HG02938 (cell line): Measurements from ENCODE around the gene OSBPL8.

ENCODE experiments used
- ATAC-seq: cut with Tn5 transposase; IDR thresholded peaks from one replicate; pipeline ENCODE4 v1.9.1; 2021; ENCODE audit warnings: mild to moderate bottlenecking, moderate library complexity; ENCODE audit not compliant: unreplicated experiment

OSBPL8 gene

GRCh38 chr12:76558684-76559399 lies 729 bp downstream of the OSBPL8 start:
- peak; percentile 44 for ATAC-seq

DNA sequence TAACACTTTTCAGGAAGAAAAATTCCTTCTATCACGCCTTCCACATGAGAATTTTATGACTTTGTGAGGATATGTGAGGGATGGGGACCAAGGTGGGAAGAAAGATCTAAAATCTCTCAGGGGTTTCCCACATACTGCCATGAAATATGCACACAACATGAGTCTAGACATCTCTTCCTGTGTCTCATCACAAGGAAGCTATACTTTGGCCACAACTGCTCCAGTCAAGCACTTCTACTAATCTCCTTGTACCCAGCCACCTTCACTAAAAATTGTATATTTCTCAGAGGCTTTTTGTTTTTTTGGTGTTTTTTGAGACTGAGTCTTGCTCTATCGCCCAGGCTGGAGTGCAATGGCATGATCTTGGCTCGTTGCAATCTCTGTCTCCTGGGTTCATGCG lies 3.2 kb downstream of the OSBPL8 start:
- no peak for ATAC-seq

DNA sequence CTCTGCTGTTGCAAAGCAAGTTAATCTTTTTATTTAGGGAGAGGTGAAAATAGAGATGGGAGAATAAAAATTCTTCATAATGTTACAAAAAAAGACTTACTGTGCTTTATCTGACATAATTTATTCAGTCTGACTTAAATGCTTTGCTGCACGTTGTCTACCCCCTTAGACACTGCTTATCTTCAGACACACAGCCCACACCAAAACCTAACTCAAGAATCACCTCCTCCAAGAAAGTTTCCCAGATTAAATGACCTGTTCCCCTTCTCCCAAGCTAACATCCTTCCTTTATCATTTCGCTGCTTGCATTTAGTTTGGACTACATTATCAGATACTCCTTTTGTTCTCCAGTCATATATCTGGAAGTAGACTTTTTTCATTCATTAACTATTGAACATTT lies 3.8 kb downstream of the OSBPL8 start:
- no peak for ATAC-seq

GRCh38 chr12:76555231-76555767 lies 4.3 kb downstream of the OSBPL8 start:
- no peak for ATAC-seq

DNA sequence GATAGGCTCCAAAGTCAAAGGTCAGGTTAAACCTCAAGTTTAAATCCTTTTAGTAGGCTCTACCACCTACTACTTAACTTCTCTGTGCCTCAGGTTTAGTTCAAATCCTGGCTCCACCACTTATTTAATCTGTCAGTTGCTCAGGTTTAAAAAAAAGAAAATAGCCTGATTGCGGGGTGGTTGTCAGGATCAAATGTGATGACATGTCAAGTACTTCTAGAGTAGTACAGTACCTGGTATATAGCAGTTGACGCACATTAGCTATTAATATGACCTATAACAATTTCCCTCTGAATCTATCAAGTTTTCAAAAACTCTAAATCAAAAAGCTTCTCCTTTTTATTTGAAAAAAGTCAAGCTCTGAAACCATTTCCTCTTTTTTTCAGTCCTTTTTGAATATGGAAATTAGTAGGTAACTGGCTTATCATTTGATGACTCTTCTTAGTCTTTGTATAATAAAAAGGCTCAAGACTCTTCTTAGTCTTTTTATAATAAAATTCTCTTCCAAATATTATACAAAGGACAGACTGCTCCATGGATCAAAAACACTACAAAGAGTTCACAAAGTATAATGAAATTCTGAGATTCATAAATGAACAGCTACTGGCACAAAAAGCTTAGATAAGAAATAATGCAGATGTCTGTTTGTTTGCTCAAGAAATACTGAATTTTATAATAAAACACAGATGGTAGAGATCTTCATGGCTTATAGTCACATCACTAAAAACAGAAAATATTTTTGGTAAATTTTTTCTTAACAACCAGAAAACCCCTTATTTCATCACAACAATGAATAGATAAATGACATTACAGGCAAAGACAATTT lies 5.0 kb downstream of the OSBPL8 start:
- no peak for ATAC-seq

DNA sequence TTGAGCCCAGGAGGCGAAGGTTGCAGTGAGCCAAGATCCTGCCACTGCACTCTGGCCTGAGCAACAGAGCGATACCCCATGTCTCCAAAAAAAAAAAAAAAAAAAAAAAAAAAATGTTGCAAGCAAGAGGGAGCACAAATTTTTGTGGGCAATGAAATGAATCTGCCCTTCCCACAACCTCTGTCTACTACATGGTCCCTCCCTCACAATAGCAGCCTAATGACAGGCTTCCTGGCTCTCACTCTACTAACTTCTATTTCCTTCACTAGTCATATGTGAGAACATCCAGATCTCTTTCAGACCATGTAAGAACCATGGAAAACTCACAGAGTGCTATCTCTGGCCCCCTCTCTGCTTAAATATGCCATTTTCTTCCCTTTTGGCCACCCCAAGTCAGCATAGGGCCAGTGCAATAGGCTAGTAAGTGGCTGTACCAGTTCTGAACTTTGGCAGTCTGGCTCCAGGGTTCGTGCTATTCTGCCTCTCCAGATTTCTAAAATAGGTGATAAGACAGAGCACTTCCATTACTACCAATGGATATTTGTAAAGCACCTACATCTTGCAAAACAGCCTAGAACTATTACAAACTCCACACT lies 7.1 kb downstream of the OSBPL8 start:
- no peak for ATAC-seq

DNA sequence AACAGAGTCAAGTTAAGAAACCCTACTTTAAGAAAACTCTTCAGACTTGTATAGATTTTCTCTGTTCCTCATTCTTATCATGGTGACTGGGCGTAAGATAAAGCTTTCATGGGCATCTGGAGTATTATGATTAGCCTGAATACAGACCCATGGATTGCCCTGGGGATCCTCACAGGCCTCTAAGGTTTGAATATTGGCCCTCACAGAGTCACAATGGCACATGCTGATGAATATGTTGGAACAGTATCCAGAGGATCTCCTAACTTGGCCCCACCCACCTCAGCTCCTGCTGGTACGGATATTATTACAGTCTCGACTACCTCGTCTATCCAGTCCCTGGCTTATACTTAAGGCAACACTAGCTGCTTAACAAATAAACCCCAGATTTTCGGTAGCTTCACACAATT lies 8.1 kb downstream of the OSBPL8 start:
- ATAC-seq = peak; percentile 62

DNA sequence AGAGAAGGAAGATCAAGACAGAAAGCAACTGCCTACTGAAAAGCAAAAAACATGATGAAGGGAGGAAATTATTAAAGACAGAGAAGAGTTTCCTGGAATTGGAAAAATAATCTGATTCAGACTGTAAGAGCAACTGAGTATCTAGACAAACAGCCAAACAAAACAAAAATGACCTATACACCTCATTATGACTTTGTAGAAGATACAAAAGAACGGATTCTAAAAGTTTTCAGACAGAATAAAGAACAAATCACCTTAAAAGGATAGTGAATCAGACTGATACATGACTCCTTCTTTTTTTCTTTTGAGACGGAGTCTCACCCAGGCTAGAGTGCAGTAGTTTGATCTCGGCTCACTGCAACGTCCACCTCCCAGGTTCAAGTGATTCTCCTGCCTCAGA lies 10.4 kb downstream of the OSBPL8 start:
- no peak for ATAC-seq

DNA sequence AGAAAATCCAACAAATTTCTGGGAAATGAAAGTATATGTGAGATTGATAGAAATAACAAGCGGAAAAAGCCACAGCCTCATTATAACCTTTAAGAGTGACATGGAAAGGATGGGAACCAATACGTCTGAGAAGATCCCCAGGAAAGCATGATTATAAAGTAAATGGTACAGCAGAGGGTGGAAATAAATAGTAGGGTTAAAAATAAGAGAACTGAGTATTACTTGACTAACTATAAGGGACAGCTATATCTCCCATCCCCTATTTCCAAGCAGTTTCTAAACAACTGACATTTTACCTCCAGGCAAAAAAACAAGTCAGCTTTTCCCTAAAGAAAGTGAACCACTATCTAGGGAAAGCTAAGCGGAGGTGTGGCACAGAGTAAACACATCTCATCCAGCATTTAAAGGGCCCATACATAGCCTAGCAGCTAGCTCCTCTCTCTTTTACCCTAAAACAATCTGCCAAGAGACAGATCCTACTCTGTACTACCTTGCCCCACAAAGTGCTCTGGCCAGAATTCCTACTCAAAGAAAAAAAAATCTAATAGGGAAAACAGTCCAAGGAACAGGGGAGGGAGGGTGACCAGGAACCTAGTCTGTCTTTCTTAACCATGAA lies 11.2 kb downstream of the OSBPL8 start:
- ATAC-seq = no peak

DNA sequence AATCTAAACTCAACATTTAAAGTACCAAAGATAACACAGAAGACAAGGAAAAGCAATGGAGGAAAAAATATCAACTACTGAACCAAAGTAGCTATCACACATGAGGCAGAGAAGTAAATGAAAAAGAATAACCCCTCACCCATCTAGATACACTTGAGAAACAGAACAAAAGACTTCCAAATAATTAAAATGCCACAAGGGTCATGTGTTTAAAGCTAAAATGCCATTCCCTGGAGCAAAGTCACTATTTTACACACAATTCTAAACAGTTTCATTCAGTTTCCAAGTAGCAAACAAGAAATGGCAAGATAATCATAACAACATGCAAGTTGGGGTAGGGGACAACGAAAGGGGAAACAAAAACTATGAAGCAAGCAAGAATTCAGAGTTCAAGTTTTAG lies 12.0 kb downstream of the OSBPL8 start:
- ATAC-seq = no peak

GRCh38 chr12:76546889-76547288 lies 12.7 kb downstream of the OSBPL8 start:
- ATAC-seq = no peak

DNA sequence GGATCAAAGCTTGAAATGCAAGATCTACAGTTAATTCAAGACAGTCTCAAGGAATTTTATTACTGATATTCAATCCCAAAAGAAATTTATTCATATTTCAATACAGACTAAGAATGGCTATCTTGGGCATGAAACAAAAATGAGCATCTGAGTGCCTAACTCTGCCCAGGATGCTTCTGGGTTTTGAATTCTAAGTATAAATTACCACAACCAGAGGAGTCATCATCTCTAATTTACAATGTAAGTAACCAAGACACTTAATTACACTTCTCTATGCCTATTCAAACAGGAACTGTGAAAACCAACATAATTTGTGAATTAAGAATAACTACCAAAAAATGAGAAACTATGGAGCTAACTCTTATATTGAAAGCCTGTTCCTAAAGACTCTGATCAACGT lies 14.1 kb downstream of the OSBPL8 start:
- no peak for ATAC-seq

DNA sequence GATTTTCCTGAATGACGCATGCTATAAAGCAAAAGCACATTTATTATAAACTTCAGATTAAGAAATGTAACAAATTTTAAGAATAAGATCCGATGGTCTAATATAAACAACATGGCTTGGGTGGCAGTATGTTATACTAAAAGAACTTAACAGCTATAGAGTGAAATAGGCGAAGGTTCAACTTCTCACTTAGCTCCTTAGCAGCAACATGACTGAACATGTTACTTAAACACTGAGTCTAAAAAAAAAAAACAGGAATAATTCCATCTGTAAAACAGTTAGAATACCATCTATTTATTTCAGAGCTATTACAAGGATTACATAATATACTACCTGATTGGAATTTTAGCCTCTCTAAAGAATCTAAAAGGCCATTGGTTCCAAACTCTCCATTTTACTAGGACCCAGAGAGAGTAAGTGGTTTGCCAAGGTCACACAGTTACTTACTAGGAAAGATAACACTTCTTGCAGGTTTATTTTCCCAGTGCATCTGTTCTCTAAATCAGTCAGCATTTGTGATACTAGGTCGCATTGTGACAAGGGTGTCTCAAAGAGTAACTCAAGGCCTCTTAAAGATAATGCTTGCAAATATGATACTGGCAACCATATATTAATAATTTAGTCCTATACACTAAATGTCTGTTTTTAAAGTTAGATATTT lies 14.8 kb downstream of the OSBPL8 start:
- no peak for ATAC-seq

DNA sequence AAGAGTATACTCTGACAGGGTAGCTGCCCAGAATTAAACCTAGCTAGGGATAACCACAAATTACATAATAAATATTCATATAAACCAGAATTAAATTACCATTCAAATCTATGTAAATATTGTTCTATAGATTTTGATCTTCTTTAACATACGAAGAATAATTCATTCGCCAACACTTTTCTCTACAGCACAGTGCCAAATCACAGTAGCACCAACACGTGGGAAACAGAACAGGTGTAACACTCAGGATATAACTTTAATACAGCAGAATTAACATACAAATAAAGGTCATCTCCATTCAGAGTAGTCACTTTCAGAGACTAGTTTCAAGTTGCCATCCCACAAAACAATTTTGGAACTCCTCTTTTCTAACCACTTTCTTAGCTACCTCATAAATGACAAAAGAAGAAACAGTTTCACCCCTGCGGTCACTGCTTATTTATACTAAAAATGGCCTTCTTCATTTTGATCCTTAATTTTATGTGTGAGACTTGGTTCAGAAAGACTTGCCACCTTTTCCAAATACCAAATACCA lies 15.7 kb downstream of the OSBPL8 start:
- ATAC-seq = no peak

DNA sequence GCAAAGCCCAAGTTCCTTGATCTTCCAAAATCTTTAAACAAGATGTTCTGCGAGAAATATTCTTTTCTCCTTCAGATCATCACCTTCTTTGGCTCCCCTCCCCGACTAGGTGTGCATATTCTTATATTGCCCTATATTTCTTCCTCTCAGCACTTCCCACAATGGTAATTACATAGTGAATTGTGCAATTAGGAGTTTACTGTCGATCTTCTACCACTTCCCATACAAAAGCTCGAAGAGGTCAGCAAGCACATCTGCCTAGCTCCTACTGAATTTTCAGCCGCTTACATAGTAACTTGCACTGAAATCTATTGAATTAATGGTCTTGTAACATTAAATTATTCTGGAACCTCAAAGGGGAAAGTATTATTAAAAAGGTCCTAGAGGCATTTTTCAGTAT lies 16.7 kb downstream of the OSBPL8 start:
- no peak for ATAC-seq

- ATAC-seq = no peak
Observed at GRCh38 chr12:76539727-76540126, 19.8 kb downstream of the OSBPL8 start.

DNA sequence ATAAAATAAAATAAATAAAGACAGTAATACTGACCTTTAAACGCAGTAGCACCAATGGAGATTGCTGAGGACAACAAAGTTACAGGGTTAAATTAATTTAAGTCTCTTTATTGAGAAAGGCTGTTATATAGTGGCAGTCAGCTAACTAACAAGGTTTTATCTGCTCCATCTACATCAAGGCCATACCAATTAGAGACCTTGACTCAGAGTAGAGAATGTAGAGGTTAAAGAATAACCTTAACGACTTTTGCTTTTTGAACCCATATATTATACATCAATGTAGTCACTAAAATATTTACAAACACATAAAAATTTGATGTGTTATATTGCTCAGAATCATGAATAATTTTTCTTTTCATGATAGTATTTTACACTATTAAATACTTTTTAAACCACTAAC lies 21.6 kb downstream of the OSBPL8 start:
- no peak for ATAC-seq

DNA sequence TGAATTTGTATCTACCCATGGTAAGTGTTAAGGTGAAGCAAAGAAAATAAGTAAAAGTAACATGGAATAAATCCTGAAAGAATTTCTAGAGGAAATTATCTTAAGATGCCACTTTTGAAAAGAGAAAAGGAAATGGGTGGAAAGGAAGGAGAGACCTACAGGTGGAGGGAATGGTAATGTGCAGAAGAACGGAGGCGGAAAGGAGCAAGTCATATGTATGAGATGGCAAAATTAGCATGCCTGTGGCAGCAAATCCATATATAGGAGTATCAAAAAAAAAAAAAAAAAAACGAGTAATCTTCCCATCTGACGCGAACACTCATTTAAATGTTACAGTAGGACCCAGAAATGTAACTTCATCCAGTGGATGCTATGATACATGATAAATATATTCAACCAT lies 23.0 kb downstream of the OSBPL8 start:
- no peak for ATAC-seq

- ATAC-seq = no peak
Observed at GRCh38 chr12:76535170-76535569, 24.4 kb downstream of the OSBPL8 start.

- ATAC-seq = no peak
Observed at GRCh38 chr12:76533331-76533730, 26.2 kb downstream of the OSBPL8 start.

DNA sequence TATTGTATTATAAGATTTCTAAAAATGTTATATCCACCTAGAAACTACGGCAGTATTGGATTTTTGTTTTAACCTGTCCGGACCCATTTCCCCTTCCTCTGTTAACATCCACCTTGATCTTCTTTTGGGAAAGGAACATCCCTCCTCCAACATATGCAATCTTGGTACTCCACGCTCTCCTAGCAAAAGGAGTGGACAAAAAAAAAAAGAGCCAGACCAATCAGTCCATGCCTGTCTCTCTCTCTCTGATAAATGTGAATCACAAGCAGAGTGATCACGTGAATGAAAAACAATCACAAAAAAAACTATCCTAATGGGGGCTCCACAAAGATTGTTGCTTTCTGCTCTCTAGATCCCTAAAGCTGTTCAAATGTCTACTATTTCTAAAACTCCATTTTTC lies 27.1 kb downstream of the OSBPL8 start:
- ATAC-seq = no peak
